ENCODE data around the gene COA7. TPM values are rescaled to one million over a fixed set of nuclear protein-coding genes. Genes with fewer than 3 reads are reported as not detected.

Gene COA7
- polyA plus RNA-seq, 3 donors: 4.8 to 8.5 (median 6.2) TPM

DNA sequence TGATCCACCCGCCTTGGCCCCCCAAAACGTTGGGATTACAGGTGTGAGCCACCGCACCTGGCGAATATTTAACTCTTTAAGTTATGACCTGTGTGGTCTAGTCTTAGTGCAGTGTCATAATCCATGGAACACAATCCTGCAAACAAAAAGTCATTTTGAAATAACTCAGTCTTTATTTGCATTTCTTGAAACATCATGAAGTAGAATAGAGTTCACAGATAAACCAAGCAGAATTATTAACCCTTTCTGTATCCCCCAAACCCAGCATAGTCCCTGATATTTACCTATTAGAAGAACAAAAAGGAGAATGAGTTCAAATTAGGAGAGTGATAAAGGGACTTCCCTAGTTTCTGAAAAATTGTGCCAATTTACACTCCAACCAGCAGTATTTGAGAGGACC is 48.0 kb upstream of the COA7 start:
- H3K27me3 ChIP-seq (ENCODE audit: control insufficient read depth in 2 of 2, insufficient read depth in 2 of 2, low read length in 2 of 2): no peaks in the 10 kb centered on the region
- H3K79me2 ChIP-seq (ENCODE audit: insufficient read depth, low read length): peaks cover 23% of the 10 kb centered on the region
- peaks cover 5 to 6% of the 10 kb centered on the region in 2 donors for H3K36me3 Mint-ChIP-seq
- H3K4me3 Mint-ChIP-seq: no peak overlapping the region
- no peak overlapping the region for H3K4me2 ChIP-seq (replicated peaks; ENCODE audit: extremely low read depth, low read length, poor library complexity, severe bottlenecking)
- TF ChIP-seq, protein P1, sequence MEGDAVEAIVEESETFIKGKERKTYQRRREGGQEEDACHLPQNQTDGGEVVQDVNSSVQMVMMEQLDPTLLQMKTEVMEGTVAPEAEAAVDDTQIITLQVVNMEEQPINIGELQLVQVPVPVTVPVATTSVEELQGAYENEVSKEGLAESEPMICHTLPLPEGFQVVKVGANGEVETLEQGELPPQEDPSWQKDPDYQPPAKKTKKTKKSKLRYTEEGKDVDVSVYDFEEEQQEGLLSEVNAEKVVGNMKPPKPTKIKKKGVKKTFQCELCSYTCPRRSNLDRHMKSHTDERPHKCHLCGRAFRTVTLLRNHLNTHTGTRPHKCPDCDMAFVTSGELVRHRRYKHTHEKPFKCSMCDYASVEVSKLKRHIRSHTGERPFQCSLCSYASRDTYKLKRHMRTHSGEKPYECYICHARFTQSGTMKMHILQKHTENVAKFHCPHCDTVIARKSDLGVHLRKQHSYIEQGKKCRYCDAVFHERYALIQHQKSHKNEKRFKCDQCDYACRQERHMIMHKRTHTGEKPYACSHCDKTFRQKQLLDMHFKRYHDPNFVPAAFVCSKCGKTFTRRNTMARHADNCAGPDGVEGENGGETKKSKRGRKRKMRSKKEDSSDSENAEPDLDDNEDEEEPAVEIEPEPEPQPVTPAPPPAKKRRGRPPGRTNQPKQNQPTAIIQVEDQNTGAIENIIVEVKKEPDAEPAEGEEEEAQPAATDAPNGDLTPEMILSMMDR (IDR thresholded peaks at IDR 0.05): no peak
- H3K9ac ChIP-seq (ENCODE audit: insufficient read depth, low read length, poor library complexity, severe bottlenecking): no peak overlapping the region
- no peaks in the 10 kb centered on the region for H3K9me3 ChIP-seq (replicated peaks in 1 of 2; ENCODE audit: control insufficient read depth in 1 of 2, insufficient read depth in 1 of 2, low read length in 2 of 2)
- peaks cover 0 to 3% of the 10 kb centered on the region in 2 donors for H3K36me3 ChIP-seq (replicated peaks in 1 of 2; ENCODE audit: control insufficient read depth in 1 of 2, insufficient read depth in 2 of 2, low read length in 2 of 2)
- peaks cover 55% of the 10 kb centered on the region for H4K20me1 ChIP-seq (ENCODE audit: insufficient read depth, low read length)
- peak overlapping the region in 1 of 7 donors; percentile 24 for H3K27ac Mint-ChIP-seq
- H3K9me3 Mint-ChIP-seq: no peaks in the 10 kb centered on the region
- no peaks in the 10 kb centered on the region for H3K4me1 Mint-ChIP-seq
- no peaks in the 10 kb centered on the region for H3K4me1 ChIP-seq (ENCODE audit: control insufficient read depth in 1 of 2, insufficient read depth in 2 of 2, low read length in 2 of 2)
- intact Hi-C loops (cut with micrococcal nuclease): no loop called here
- no peak overlapping the region for H3K4me3 ChIP-seq (replicated peaks in 1 of 3; ENCODE audit: low read depth in 2 of 3, low read length in 3 of 3)
- WGBS (ENCODE audit: insufficient coverage): 78% methylated on average over 3 of the region's 4 CpGs
- H3K27me3 Mint-ChIP-seq (ENCODE audit: low read depth in 3 of 3): no peaks in the 10 kb centered on the region
- no peak for DNase-seq
- H2AFZ ChIP-seq (ENCODE audit: insufficient read depth, low read depth, low read length, poor library complexity, severe bottlenecking): no peak overlapping the region
- H3K27ac ChIP-seq (ENCODE audit: low read depth in 1 of 2, low read length in 2 of 2): no peak overlapping the region

DNA sequence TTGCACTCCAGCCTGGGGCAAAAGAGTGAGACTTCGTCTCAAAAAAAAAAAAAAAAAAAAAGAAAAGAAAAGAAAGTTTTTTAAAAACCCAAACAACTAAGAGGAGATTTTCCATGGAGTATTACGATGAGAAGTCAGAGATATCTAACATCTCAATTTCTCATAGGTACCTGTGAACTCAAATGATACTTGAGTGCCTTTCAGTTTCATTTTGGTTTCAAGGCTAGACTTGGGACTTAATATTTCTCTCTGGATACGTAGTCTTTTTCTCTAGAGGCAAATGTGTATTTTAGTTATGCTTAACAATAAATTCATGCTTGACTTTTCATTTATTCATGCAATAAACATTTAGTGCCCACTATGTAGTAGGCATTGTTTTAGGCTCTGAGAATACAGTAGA is 43.1 kb upstream of the COA7 start:
- Histone ChIP-seq H3K9me3 (replicated peaks in 1 of 2; ENCODE audit: control insufficient read depth in 1 of 2, insufficient read depth in 1 of 2, low read length in 2 of 2) (no peaks in the 10 kb centered on the region), H3K36me3 (replicated peaks in 1 of 2; ENCODE audit: control insufficient read depth in 1 of 2, insufficient read depth in 2 of 2, low read length in 2 of 2) (peaks cover 0 to 6% of the 10 kb centered on the region in 2 donors), H3K4me1 (ENCODE audit: control insufficient read depth in 1 of 2, insufficient read depth in 2 of 2, low read length in 2 of 2) (no peaks in the 10 kb centered on the region), H4K20me1 (ENCODE audit: insufficient read depth, low read length) (peaks cover 81% of the 10 kb centered on the region), H3K27ac (ENCODE audit: low read depth in 1 of 2, low read length in 2 of 2) (no peak overlapping the region), H2AFZ (ENCODE audit: insufficient read depth, low read depth, low read length, poor library complexity, severe bottlenecking) (no peak overlapping the region), H3K79me2 (ENCODE audit: insufficient read depth, low read length) (peaks cover 35% of the 10 kb centered on the region), H3K27me3 (ENCODE audit: control insufficient read depth in 2 of 2, insufficient read depth in 2 of 2, low read length in 2 of 2) (no peaks in the 10 kb centered on the region), H3K4me2 (replicated peaks; ENCODE audit: extremely low read depth, low read length, poor library complexity, severe bottlenecking) (no peak overlapping the region), H3K4me3 (replicated peaks in 1 of 3; ENCODE audit: low read depth in 2 of 3, low read length in 3 of 3) (no peak overlapping the region), H3K9ac (ENCODE audit: insufficient read depth, low read length, poor library complexity, severe bottlenecking) (no peak overlapping the region)
- Mint-ChIP-seq H3K27me3 (ENCODE audit: low read depth in 3 of 3) (no peaks in the 10 kb centered on the region), H3K36me3 (peaks cover 4 to 12% of the 10 kb centered on the region in 2 donors), H3K27ac (no peak overlapping the region), H3K4me3 (no peak overlapping the region), H3K4me1 (peaks cover 6% of the 10 kb centered on the region), H3K9me3 (no peaks in the 10 kb centered on the region)
- TF ChIP-seq, protein P1 (IDR thresholded peaks at IDR 0.05): no peak
- intact Hi-C loops (cut with micrococcal nuclease): no loop called here
- whole genome bisulfite sequencing (ENCODE audit: insufficient coverage): no CpG with 5 or more reads among the region's 3 CpGs
- DNase-seq: no peak

All from CD14-positive monocyte (primary cell).